SJSA1 (cell line): ENCODE measurements around the gene AAMP. TPM values are rescaled to one million over a fixed set of nuclear protein-coding genes. Genes with fewer than 3 reads are reported as not detected.

Experiments
- DNase-seq, 2 experiments: peaks; one replicate each; pipeline ENCODE4 v3.0.0-alpha.2; 2015 to 2020; ENCODE audit warnings: low spot score in 2 of 2, low read depth in 1 of 2
- H3K27ac ChIP-seq: fragments of 250-450 bp; sonication (Bioruptor Pico); 2 replicates; pipeline ENCODE4 v1.5.1; 2020; ENCODE audit warnings: mild to moderate bottlenecking, moderate library complexity
- H3K27me3 ChIP-seq: fragments of 250-450 bp; sonication (Bioruptor Pico); replicated peaks from 2 replicates; pipeline ENCODE4 v1.5.1; 2020; ENCODE audit warnings: mild to moderate bottlenecking, moderate library complexity
- H3K36me3 ChIP-seq: fragments of 250-450 bp; sonication (Bioruptor Pico); 2 replicates; pipeline ENCODE4 v1.5.1; 2020; ENCODE audit warnings: mild to moderate bottlenecking
- H3K4me1 ChIP-seq: fragments of 250-450 bp; sonication (Bioruptor Pico); replicated peaks from 2 replicates; pipeline ENCODE4 v1.6.1; 2021; ENCODE audit warnings: mild to moderate bottlenecking
- H3K4me3 ChIP-seq: fragments of 250-450 bp; sonication (Bioruptor Pico); 2 replicates; pipeline ENCODE4 v1.5.1; 2020; ENCODE audit warnings: mild to moderate bottlenecking
- H3K9me3 ChIP-seq: fragments of 250-450 bp; sonication (Bioruptor Pico); replicated peaks from 2 replicates; pipeline ENCODE4 v1.5.1; 2020; ENCODE audit warnings: mild to moderate bottlenecking
- total RNA-seq: library from RNA; depleted of rRNA; stranded (reverse); fragments of >200 nt; shearing (Covaris generic); gene quantifications from 2 replicates; pipeline ENCODE4 v1.2.3, GENCODE V29; 2014

Gene AAMP
- total RNA-seq, 1 experiment from 2014 or later, result 184 TPM

DNA sequence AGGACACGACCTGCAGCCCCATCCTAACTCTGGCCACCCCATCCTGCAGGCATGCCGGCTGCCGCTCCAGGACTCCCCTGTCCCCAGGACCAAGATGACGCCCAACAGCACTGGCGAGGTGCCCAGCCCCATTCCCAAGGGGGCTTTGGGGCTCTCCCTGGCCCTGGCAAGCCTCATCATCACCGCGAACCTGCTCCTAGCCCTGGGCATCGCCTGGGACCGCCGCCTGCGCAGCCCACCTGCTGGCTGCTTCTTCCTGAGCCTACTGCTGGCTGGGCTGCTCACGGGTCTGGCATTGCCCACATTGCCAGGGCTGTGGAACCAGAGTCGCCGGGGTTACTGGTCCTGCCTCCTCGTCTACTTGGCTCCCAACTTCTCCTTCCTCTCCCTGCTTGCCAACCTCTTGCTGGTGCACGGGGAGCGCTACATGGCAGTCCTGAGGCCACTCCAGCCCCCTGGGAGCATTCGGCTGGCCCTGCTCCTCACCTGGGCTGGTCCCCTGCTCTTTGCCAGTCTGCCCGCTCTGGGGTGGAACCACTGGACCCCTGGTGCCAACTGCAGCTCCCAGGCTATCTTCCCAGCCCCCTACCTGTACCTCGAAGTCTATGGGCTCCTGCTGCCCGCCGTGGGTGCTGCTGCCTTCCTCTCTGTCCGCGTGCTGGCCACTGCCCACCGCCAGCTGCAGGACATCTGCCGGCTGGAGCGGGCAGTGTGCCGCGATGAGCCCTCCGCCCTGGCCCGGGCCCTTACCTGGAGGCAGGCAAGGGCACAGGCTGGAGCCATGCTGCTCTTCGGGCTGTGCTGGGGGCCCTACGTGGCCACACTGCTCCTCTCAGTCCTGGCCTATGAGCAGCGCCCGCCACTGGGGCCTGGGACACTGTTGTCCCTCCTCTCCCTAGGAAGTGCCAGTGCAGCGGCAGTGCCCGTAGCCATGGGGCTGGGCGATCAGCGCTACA lies 7.0 kb downstream of the AAMP start:
- 0 out of 2 replicates have a peak overlapping the region, but pooled peaks have one; percentile 7 for H3K4me3 ChIP-seq
- H3K27me3 ChIP-seq, result no peaks in the 10 kb centered on the region
- H3K27ac ChIP-seq, result peak overlapping the region; percentile 87
- peaks cover 64% of the 10 kb centered on the region for H3K4me1 ChIP-seq
- H3K9me3 ChIP-seq, result no peaks in the 10 kb centered on the region
- no peak for DNase-seq
- H3K36me3 ChIP-seq, result peaks cover 62% of the 10 kb centered on the region

DNA sequence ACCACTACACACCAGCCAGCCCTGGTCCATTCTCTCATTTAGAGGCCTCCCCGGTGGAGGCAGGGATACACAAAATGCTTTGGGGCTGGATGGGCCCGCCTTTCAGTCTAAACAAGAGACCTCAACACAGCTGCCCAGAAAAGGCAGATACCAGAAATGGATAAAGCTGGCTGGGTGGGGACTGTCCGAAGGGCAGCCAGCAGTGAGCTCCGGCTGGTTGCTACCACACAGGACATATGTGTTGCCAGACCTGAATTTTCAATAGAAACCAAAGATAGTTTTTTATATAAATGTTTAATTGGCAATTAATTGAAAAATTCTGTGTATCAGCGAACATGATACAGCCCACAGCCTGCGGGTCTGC lies 7.7 kb downstream of the AAMP start:
- Histone ChIP-seq H3K27ac (no peak overlapping the region), H3K36me3 (peaks cover 59% of the 10 kb centered on the region), H3K9me3 (no peaks in the 10 kb centered on the region), H3K27me3 (no peaks in the 10 kb centered on the region), H3K4me3 (no peak overlapping the region), H3K4me1 (peaks cover 68% of the 10 kb centered on the region)
- DNase-seq, result no peak

GRCh38 chr2:218261423-218262236 lies 8.3 kb downstream of the AAMP start:
- peaks cover 58% of the 10 kb centered on the region for H3K36me3 ChIP-seq
- H3K27me3 ChIP-seq, result no peaks in the 10 kb centered on the region
- H3K9me3 ChIP-seq, result no peaks in the 10 kb centered on the region
- no peak overlapping the region for H3K27ac ChIP-seq
- DNase-seq, result no peak
- peaks cover 68% of the 10 kb centered on the region for H3K4me1 ChIP-seq
- H3K4me3 ChIP-seq, result no peak overlapping the region

DNA sequence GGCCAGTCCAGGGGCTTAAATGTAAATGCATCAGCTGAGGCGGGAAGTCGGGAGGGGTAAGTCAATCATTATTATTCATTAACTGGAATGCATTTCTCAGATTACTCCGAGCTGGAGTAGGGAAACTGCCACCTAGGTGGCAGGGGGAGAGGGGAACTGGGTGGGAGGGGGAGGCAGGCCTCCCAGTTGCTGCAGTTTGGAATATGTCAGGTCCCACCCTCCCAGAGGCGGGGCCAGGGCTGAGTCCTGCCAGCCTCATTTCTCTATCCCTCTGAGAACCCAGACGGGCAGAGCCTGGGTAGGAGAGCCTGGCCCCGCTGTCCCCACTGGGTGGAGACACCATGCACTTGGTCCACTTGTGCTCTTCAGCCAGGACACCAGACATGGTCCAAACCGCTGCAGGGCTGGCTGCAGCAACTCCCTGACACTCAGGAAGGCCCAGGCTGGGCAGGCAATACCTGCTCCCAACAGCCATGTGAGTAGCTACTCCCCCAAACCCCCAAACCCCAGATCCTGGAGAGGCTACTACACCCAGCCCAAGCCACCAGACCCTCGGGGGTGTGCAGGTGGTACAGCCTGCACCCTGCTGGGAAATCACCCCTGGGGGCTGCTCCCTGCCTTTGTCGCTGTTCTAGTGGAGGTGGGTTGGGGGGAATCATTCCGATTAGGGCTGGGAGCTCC lies 9.1 kb downstream of the AAMP start, which contains the start of gene GPBAR1:
Gene GPBAR1 (plus strand): TSS at position 274 of the 681 bp plus-strand sequence. CDS start 1,710 bp downstream, outside the sequence.
- DNase-seq, result no peak
- H3K4me3 ChIP-seq, result no peak within 1 kb of the TSS
- peaks cover 58% of the 10 kb centered on the region for H3K36me3 ChIP-seq
- H3K27ac ChIP-seq, result no peak within 1 kb of the TSS
- H3K9me3 ChIP-seq, result no peaks in the 10 kb centered on the region
- H3K27me3 ChIP-seq, result no peaks in the 10 kb centered on the region
- H3K4me1 ChIP-seq, result peaks cover 68% of the 10 kb centered on the region

DNA sequence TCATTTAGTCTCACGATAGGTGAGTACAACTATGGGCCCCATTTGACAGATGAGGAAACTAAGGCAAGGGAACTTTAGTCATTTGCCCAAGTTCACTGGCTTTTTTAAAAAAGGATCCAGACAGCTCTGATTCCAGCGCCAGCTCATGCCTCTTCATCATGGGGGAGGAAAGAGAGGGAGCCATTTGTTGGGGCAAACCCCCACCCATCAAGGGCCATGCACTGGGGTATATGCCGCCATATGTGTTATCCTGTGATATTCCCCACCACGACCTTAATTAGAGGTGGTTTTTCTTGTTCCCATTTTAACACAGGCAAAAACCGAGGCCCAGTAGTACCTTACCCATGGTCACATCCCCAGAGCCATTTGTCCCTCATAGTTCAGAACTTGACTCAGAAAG lies 9.8 kb downstream of the AAMP start:
- Histone ChIP-seq H3K9me3 (no peaks in the 10 kb centered on the region), H3K4me1 (peaks cover 68% of the 10 kb centered on the region)
- DNase-seq, result no peak

DNA sequence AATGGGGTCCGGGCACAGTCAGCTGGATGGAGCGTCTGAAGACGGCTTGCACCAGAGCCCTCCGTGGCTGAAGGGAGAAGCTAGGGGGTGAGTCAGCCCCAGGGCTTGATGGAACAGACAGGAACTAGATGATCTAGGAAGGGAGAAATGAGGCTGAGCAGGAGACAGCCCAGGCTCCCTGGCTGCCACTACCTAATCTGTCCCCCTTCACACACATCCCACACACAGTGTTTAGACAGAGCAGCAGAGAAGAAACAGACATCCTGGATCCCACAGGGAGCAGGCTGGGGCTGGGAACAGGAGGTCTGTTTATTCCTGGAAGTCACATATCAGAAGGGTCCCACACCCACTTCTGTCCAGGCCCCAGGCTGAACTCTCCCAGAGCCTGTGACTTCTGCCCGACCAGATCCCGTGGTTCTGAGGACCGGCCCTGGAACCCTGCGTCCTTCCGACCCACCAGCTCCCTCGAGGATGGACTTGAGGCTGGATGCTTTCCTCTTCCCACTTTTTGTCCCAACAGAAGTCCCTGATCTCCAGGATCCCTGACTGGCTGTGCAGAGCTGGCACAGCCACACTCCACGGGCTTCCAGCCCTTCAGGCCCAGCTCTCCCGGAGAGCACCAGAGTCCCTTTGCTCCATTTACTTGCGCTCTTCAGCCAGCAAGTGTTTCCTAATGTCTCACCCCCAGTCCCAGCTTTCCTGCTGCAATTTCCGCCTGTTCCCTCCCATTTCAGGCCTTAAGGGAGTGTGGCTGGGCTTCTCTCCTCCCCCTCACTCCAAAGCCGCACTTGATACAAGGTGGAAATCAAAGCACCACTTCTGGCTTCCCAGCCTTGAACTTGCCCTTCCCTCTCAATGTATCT lies 10.6 kb downstream of the AAMP start:
- H3K27me3 ChIP-seq, result no peaks in the 10 kb centered on the region
- peaks cover 58% of the 10 kb centered on the region for H3K36me3 ChIP-seq
- H3K4me3 ChIP-seq, result no peak overlapping the region
- H3K9me3 ChIP-seq, result no peaks in the 10 kb centered on the region
- H3K27ac ChIP-seq, result peak overlapping the region; percentile 4; the same call in 1 of the 2 replicates
- peak; percentile 61 to 73 for DNase-seq
- H3K4me1 ChIP-seq, result peaks cover 61% of the 10 kb centered on the region

More for the DNA sequence above, 9.8 kb downstream of the AAMP start:
- Histone ChIP-seq H3K4me3 (no peak overlapping the region), H3K27me3 (no peaks in the 10 kb centered on the region), H3K27ac (no peak overlapping the region), H3K36me3 (peaks cover 58% of the 10 kb centered on the region)

DNA sequence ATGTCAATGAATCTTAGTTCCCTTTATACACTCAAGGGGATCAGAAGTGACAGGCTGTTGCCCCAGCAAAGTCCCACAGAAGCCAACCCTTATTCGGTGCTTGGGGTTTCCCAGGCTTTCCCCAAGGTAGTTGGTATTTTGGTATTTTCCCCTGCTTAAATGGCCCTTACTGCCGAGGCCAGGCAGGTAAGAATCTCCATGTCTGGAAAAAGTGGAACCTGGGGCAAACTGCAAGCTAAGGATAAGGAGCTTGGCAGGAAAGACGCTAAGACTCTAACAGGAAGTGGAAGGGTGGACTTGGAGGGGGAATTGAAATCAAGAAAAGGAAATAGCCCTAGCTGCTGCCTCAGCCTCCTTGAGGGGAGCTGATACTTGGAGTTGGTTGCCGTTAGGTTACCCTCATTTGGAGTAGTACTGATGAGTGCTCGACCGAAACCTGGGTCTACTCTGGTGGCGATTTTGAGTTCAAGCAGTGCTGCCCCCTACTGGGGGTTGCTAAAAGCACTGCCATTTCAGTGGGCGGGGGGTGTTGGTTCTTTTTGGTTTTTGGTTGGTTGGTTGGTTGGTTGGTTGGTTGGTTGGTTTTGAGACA lies 12.5 kb downstream of the AAMP start:
- no peaks in the 10 kb centered on the region for H3K27me3 ChIP-seq
- no peak for DNase-seq
- H3K27ac ChIP-seq, result no peak overlapping the region
- H3K36me3 ChIP-seq, result peaks cover 58% of the 10 kb centered on the region
- H3K9me3 ChIP-seq, result no peaks in the 10 kb centered on the region
- H3K4me1 ChIP-seq, result peaks cover 43% of the 10 kb centered on the region
- no peak overlapping the region for H3K4me3 ChIP-seq

- Histone ChIP-seq H3K27ac (no peak overlapping the region), H3K27me3 (no peaks in the 10 kb centered on the region), H3K9me3 (no peaks in the 10 kb centered on the region), H3K4me1 (peaks cover 39% of the 10 kb centered on the region), H3K4me3 (no peak overlapping the region), H3K36me3 (peaks cover 60% of the 10 kb centered on the region)
- DNase-seq, result no peak
These were observed 13.2 kb downstream of the AAMP start for GRCh38 chr2:218256612-218257350.

- Histone ChIP-seq H3K36me3 (peaks cover 70% of the 10 kb centered on the region), H3K27me3 (no peaks in the 10 kb centered on the region), H3K4me1 (peaks cover 27% of the 10 kb centered on the region), H3K9me3 (no peaks in the 10 kb centered on the region), H3K27ac (no peak overlapping the region; the same call in 1 of the 2 replicates), H3K4me3 (no peak overlapping the region)
- no peak for DNase-seq
These were observed 14.5 kb downstream of the AAMP start for GRCh38 chr2:218255446-218255845.

DNA sequence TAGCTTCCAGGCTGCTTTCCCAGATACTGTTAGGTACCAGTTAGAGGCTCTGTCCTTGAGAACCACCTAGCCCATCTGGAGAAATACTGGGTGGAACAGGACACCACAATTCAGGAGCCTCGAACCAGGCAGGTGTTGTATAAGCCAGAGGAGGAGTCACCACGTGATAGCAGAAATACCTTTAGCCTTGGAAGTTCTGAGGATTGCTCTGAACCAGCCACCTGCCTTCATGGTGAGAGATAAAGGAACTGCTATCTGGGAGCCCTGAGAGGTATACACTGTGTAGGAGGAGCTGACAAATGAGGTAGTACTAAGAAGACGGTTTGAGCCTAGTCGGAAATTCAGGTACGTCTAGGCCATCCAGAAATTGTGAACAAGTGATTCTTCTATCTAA lies 16.7 kb downstream of the AAMP start:
- H3K27ac ChIP-seq, result no peak overlapping the region
- H3K4me1 ChIP-seq, result peaks cover 5% of the 10 kb centered on the region
- H3K9me3 ChIP-seq, result no peaks in the 10 kb centered on the region; the same call in 1 of the 2 replicates
- no peak for DNase-seq
- no peaks in the 10 kb centered on the region for H3K27me3 ChIP-seq
- H3K4me3 ChIP-seq, result no peak overlapping the region
- H3K36me3 ChIP-seq, result peaks cover 92% of the 10 kb centered on the region

DNA sequence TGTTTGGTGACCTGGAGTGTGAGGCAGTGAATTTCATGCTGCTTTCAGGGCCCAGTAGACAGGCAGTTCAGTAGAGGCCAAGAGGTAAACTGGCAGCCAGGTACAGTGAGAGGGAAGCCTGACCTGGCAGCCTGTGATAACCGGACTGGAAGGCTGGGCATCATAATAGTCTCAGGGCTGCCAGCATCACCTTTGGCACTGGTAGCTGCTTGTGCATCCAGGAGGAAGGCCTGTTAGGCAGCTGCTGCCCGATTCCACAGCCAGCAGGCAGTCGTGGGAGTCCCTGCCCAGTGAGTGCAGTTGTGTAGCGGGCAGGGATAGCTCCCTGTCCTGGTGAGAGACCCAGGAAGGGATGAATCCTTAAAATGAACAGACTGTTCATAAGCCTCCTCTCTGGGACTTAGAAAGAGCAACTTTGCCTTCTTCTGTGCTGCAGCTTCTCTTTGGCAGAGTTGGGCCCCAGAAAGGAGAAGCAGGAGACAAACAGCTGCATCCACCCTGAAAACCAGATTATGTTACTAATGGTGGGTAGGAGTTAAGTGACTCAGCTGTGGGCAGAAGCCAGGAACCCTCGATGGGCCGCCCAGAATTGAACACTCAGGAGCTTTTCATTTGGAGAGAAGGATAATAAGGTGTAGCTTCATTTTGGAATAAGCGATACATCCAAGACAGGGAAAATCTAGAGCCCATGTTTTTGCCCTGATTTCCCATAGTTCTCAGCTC lies 17.3 kb downstream of the AAMP start:
- Histone ChIP-seq H3K27me3 (no peaks in the 10 kb centered on the region), H3K9me3 (no peaks in the 10 kb centered on the region; the same call in 1 of the 2 replicates), H3K36me3 (peaks cover 96% of the 10 kb centered on the region), H3K4me3 (no peak overlapping the region), H3K4me1 (0 out of 2 replicates have a peak, but pooled peaks cover 1% of the 10 kb centered on the region), H3K27ac (no peak overlapping the region)
- DNase-seq, result no peak
